ENCODE data around the gene TAP1.

DNA sequence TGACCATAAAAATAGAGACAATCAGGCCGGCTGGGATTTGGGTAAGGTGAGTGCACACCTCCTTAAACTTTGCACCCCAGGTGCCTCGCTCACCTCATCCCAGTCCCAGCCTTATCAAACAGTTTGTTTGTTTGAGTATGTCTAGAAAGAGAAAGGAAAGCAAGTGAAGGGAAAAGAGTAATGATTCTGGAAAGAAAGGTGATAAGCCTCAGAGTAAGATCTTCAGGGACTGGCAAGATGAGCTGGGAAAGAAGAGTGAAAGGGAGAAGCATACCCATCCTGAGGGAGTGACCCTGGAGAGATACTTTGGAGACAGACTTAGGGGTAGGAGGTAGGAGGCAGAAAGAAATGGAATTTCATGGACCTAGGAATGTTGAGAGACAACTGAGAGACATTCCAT, 16.6 kb downstream of the TAP1 start:
- TF ChIP-seq EZH2 (IDR thresholded peaks at IDR 0.05; ENCODE audit: borderline replicate concordance, low read length), result no peak
- TF ChIP-seq, protein P1, sequence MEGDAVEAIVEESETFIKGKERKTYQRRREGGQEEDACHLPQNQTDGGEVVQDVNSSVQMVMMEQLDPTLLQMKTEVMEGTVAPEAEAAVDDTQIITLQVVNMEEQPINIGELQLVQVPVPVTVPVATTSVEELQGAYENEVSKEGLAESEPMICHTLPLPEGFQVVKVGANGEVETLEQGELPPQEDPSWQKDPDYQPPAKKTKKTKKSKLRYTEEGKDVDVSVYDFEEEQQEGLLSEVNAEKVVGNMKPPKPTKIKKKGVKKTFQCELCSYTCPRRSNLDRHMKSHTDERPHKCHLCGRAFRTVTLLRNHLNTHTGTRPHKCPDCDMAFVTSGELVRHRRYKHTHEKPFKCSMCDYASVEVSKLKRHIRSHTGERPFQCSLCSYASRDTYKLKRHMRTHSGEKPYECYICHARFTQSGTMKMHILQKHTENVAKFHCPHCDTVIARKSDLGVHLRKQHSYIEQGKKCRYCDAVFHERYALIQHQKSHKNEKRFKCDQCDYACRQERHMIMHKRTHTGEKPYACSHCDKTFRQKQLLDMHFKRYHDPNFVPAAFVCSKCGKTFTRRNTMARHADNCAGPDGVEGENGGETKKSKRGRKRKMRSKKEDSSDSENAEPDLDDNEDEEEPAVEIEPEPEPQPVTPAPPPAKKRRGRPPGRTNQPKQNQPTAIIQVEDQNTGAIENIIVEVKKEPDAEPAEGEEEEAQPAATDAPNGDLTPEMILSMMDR (IDR thresholded peaks at IDR 0.05; ENCODE audit: low read length), result no peak

Measured in OCI-LY1 (cell line).